H7 (cell line): ENCODE measurements around the gene LRRC26. TPM values are rescaled to one million over a fixed set of nuclear protein-coding genes. Genes with fewer than 3 reads are reported as not detected.

ENCODE experiments used
- DNase-seq: peaks from one replicate; pipeline ENCODE4 v3.0.0; 2012
- H3K27me3 ChIP-seq: 2 replicates; pipeline ENCODE4 v1.6.0; 2011; ENCODE audit warnings: mild to moderate bottlenecking, low read length; ENCODE audit not compliant: control insufficient read depth, insufficient read depth
- H3K36me3 ChIP-seq: replicated peaks from 2 replicates; pipeline ENCODE4 v1.5.1; 2011; ENCODE audit warnings: low read length; ENCODE audit not compliant: control insufficient read depth, insufficient read depth
- H3K4me3 ChIP-seq: 2 replicates; pipeline ENCODE4 v1.5.1; 2011; ENCODE audit warnings: low read depth, mild to moderate bottlenecking, control low read depth, low read length, moderate library complexity; ENCODE audit not compliant: insufficient read depth
- total RNA-seq: library from RNA; depleted of rRNA; stranded (reverse); fragments of >200 nt; shearing (Covaris generic); gene quantifications from 2 replicates; pipeline ENCODE4 v1.2.3, GENCODE V29; 2014

Gene LRRC26
- total RNA-seq, 1 experiment from 2014 or later = 0.59 TPM

DNA sequence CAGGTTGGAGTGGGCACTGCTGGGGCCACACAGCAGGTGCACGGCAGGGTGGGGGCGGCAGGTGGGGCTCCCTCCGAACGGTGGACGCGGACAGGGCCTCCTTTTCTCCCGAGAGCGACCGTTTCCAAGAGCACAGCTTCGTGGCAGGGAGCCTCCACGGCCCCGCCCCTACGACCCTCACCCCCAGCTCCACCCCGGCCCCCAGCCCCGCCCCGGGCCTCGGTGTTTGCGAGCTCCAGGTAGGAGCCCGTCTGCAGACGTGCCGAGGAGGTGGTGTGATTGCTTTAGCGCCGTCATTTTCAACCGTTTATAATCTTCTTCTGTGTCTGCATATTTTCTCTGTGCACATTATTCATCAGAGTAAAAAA lies 22.1 kb downstream of the LRRC26 start:
- Histone ChIP-seq H3K27me3 (peaks cover 5% of the 10 kb centered on the region), H3K36me3 (no peaks in the 10 kb centered on the region), H3K4me3 (no peak overlapping the region)
- DNase-seq = peak; percentile 87

GRCh38 chr9:137147091-137147792 lies 22.6 kb downstream of the LRRC26 start:
- Histone ChIP-seq H3K4me3 (no peak overlapping the region), H3K27me3 (peaks cover 6% of the 10 kb centered on the region), H3K36me3 (no peaks in the 10 kb centered on the region)
- no peak for DNase-seq

- no peaks in the 10 kb centered on the region for H3K36me3 ChIP-seq
- H3K4me3 ChIP-seq = no peak overlapping the region
- no peak for DNase-seq
- H3K27me3 ChIP-seq = peaks cover 8% of the 10 kb centered on the region
Measured at GRCh38 chr9:137146527-137146918, 23.3 kb downstream of the LRRC26 start.

DNA sequence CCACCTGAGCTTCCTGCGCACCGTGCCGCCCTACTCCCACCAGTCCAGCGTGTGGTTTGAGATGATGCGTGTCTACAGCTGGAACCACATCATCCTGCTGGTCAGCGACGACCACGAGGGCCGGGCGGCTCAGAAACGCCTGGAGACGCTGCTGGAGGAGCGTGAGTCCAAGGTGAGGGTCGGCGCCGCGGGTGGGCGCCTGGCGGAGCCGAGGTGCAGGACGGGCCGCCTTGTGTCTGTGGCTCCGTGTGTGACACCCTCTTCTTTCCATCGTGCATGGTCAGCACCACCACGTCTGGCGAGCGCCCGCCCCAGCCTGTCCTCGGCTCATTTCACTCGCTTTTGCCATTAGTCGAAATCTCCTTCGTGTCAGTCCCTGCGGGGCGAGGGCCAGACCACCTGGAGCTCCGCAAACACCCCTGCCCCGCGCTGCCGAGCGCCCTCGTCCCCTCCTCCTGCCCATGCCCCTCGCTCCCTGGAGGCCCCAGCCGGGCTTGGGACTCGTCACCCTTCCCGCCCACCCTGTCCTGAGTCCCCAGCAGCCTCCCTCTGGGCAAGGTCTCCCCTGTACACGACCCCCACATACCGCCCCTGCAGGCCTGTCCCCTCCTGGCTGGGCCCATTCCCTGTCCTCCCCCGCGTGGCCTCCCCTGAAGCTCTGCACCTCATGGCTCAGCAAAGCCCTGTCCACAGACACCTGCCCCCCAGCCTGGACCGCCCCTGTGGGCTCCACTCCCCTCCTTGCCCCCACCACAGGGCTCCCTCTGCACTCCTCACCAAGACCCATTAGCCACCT lies 23.9 kb downstream of the LRRC26 start:
- Histone ChIP-seq H3K27me3 (peaks cover 11% of the 10 kb centered on the region), H3K4me3 (no peak overlapping the region), H3K36me3 (no peaks in the 10 kb centered on the region)
- no peak for DNase-seq

DNA sequence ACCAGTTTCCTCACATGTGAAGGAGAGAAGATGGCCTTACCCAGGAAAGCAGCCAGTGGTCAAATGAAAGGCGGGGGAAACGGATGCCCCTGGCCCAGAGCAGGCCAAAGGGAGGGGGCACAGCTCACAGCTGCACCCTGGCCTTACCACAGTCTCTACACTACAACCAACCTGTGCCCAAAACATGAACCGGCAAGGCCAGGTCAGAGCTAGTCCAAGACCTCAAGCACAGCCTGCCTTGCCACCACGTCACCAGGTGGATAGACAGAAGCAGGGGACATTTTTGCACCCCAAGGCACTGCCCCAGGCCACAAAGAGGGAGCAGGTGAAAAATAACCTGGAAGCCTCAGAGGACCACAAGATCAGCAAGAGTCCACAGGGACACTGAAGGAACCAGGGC lies 26.4 kb downstream of the LRRC26 start:
- Histone ChIP-seq H3K4me3 (no peak overlapping the region), H3K27me3 (peaks cover 32% of the 10 kb centered on the region), H3K36me3 (no peaks in the 10 kb centered on the region)
- DNase-seq = peak; percentile 27

DNA sequence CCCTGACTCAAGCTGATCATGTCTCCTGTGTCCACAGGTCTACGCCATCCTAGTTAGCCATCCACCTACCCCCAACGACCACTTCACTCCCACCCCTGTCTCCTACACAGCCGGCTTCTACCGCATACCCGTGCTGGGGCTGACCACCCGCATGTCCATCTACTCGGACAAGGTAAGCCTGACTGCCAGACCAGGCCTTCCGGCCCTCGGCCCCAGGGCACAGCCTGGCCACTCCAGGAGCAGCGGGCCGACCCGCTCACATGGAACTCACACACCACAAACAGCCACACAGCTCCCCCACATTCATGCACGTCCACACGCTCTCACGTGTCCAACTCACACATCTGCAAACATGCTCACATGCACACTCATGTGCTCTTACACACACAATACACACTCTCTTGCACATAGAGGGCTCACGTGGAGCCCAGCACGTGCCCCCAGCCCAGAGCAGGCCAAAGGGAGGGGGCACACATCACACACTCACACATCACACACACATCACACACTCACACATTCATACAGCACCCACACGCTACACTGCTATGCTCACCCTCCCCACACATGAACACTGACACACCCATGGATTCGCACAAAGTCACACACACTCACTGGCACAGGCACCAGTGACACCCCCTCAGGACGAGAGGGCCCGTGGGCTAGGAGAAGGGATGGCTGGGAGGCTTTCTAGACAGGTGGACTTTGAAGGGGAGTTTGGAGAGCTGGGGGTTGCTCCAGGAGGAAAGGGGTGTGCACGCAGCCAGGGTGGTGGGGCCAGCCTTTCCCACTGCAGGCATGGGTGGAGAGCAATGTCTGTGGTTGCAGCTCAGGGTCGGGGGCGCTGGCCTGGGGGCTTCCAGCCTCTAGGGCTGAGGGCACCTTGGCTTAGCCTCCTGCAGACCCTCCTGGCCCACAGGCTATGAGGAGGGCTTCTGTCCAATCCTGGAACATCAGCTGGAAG lies 27.6 kb downstream of the LRRC26 start:
- no peak overlapping the region for H3K4me3 ChIP-seq
- H3K36me3 ChIP-seq = no peaks in the 10 kb centered on the region
- peak; percentile 44 for DNase-seq
- peaks cover 40% of the 10 kb centered on the region for H3K27me3 ChIP-seq

- no peaks in the 10 kb centered on the region for H3K36me3 ChIP-seq
- peak; percentile 47 for DNase-seq
- peaks cover 48% of the 10 kb centered on the region for H3K27me3 ChIP-seq
- H3K4me3 ChIP-seq = no peak overlapping the region
Measured at GRCh38 chr9:137141050-137141810, 28.6 kb downstream of the LRRC26 start.

GRCh38 chr9:137140151-137141012 lies 29.5 kb downstream of the LRRC26 start:
- no peak overlapping the region for H3K4me3 ChIP-seq
- H3K36me3 ChIP-seq = no peaks in the 10 kb centered on the region
- peak; percentile 68 for DNase-seq
- H3K27me3 ChIP-seq = peaks cover 55% of the 10 kb centered on the region

DNA sequence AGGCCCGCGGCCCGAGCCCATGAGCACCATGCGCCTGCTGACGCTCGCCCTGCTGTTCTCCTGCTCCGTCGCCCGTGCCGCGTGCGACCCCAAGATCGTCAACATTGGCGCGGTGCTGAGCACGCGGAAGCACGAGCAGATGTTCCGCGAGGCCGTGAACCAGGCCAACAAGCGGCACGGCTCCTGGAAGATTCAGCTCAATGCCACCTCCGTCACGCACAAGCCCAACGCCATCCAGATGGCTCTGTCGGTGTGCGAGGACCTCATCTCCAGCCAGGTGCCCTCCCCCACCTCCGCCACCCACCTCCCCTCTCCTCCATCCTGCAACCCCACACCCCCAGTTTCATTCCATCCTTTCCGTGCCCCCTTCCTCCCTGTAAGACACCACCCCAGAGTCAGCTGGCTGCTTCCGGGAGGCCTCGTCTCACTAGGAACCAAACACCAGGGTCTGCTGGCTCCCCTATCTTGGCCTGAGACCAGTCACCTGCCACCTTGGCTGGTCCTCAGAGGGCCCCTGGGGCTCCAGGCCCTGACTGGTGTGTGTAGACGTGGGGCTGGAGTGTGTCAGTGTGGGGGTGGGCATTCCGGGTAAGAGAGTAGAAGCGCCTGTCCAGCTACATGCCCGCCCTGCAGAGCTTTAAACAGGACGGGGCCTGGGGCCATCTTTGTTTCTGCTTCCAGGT lies 30.2 kb downstream of the LRRC26 start:
- no peak for DNase-seq
- Histone ChIP-seq H3K27me3 (peaks cover 55% of the 10 kb centered on the region), H3K36me3 (no peaks in the 10 kb centered on the region), H3K4me3 (no peak overlapping the region)

GRCh38 chr9:137138722-137139467 lies 31.0 kb downstream of the LRRC26 start, which contains the start of gene GRIN1:
GRIN1 (plus strand) TSS chr9:137139154; CDS start chr9:137139487, 333 bp downstream.
- peak; percentile 96 for DNase-seq
- Histone ChIP-seq H3K4me3 (peak within 1 kb of the TSS; percentile 1; the same call in 1 of the 2 replicates), H3K27me3 (peaks cover 55% of the 10 kb centered on the region), H3K36me3 (no peaks in the 10 kb centered on the region)

DNA sequence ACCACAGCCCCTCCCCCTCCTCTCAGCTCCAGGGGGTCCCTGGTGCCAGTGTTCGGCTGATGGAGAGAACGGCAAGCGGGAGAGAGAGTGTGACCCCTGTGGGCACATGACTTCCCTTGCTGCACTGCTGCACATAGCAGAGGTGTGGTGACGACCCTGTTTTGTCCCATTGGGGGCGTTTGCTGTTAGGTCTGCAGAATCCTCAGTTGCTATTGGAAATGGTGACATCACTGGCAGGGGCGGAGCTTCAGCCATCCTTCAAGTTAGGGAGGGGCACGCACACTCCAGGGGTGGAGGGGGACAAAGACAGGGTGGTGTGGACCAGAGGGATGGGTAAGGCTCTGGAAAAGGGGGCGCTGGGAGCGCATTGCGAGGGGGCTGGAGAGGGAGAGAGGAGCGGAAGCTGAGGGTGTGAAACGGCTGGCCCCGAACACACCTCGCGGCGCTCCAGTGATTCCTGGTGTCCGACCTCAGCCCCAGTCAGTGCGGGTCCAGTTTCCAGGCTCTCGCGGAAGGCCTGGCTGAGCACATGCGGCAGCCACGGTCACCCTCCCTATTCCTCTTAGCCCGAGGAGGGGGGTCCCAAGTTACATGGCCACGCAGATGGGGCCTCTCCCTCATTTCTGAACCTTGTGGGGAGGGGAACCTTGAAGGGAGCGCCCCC lies 31.7 kb downstream of the LRRC26 start:
- Histone ChIP-seq H3K27me3 (peaks cover 55% of the 10 kb centered on the region), H3K36me3 (no peaks in the 10 kb centered on the region), H3K4me3 (peak overlapping the region; percentile 1; the same call in 1 of the 2 replicates)
- peak; percentile 89 for DNase-seq
